ENCODE measurements around the gene CCDC137.

CCDC137 gene

GRCh38 chr17:81664051-81664470 is 2.5 kb upstream of the CCDC137 start:
- CTCF ChIA-PET, result no interaction called here
- POLR2A ChIA-PET, result interaction anchor here (0.6 kb wide), 1 partner anchor 9 kb away, joined by 3 read pairs; no protein-coding TSS in a partner anchor
- Histone ChIP-seq H3K36me3 (ENCODE audit: control insufficient read depth in 2 of 2, insufficient read depth in 1 of 2, low read length in 2 of 2) (peaks cover 10 to 29% of the 10 kb centered on the region in 2 experiments; a peak in 2 of 3 replicates), H3K4me3 (ENCODE audit: low read depth, low read length) (no peak overlapping the region), H3K27ac (ENCODE audit: extremely low read depth, low read depth, low read length) (no peak overlapping the region), H3K4me1 (ENCODE audit: control insufficient read depth, insufficient read depth, low read length) (peaks cover 5% of the 10 kb centered on the region; the same call in 1 of the 2 replicates), H3K9me3 (ENCODE audit: control insufficient read depth, insufficient read depth, low read depth, low read length) (no peaks in the 10 kb centered on the region)
- TF ChIP-seq HIC1 (tag by site-specific recombination; IDR thresholded peaks at IDR 0.05) (peak; percentile 32; the same call in 1 of the 2 replicates), TCF7L2 (IDR thresholded peaks at IDR 0.05; ENCODE audit: borderline replicate concordance, low read depth, low read length) (no peak), ZNF792 (tag by site-specific recombination; IDR thresholded peaks at IDR 0.05) (no peak)

- ChIA-PET CTCF (interaction anchor here (0.6 to 1.1 kb wide), 3 partner anchors 11 to 30 kb away, joined by 4 to 6 read pairs (median 4); no protein-coding TSS in a partner anchor), POLR2A (interaction anchor here (0.6 to 2.1 kb wide), 7 partner anchors 10 to 59 kb away, joined by 3 to 28 read pairs (median 4); partner anchors contain the start of genes ARL16, HGS and MRPL12)
- Histone ChIP-seq H3K36me3 (ENCODE audit: control insufficient read depth in 2 of 2, insufficient read depth in 1 of 2, low read length in 2 of 2) (peaks cover 21 to 43% of the 10 kb centered on the region in 2 experiments; a peak in 2 of 3 replicates), H3K9me3 (ENCODE audit: control insufficient read depth, insufficient read depth, low read depth, low read length) (no peaks in the 10 kb centered on the region), H3K4me1 (ENCODE audit: control insufficient read depth, insufficient read depth, low read length) (peaks cover 5% of the 10 kb centered on the region; the same call in 1 of the 2 replicates), H3K4me3 (ENCODE audit: low read depth, low read length) (peak overlapping the region; percentile 88), H3K27ac (ENCODE audit: extremely low read depth, low read depth, low read length) (peak overlapping the region; percentile 90)
- TF ChIP-seq ZNF169 (tag by site-specific recombination; IDR thresholded peaks at IDR 0.05), result no peak
- TF ChIP-seq ZSCAN5A (tag by site-specific recombination; IDR thresholded peaks at IDR 0.05), result no peak
- no peak for TF ChIP-seq ZSCAN23 (tag by site-specific recombination; IDR thresholded peaks at IDR 0.05)
- TF ChIP-seq ZNF571 (tag by site-specific recombination; IDR thresholded peaks at IDR 0.05), result no peak
- no peak; the same call in 1 of the 2 replicates for TF ChIP-seq PATZ1 (tag by site-specific recombination; IDR thresholded peaks at IDR 0.05)
- no peak for TF ChIP-seq ZNF146 (tag by site-specific recombination; IDR thresholded peaks at IDR 0.05)
- TF ChIP-seq ZBTB49 (tag by site-specific recombination; IDR thresholded peaks at IDR 0.05; ENCODE audit: low read depth), result no peak
- TF ChIP-seq ZBTB17 (tag by site-specific recombination; IDR thresholded peaks at IDR 0.05), result no peak
- no peak for TF ChIP-seq ZNF140 (tag by site-specific recombination; IDR thresholded peaks at IDR 0.05)
- TF ChIP-seq ZNF239 (tag by site-specific recombination; IDR thresholded peaks at IDR 0.05), result no peak
- no peak for TF ChIP-seq ZNF561 (tag by site-specific recombination; IDR thresholded peaks at IDR 0.05; ENCODE audit: borderline replicate concordance)
- peak; percentile 64; the same call in 1 of the 2 replicates for TF ChIP-seq GLIS2 (tag by site-specific recombination; IDR thresholded peaks at IDR 0.05)
- no peak for TF ChIP-seq ZNF521 (tag by site-specific recombination; IDR thresholded peaks at IDR 0.05)
- TF ChIP-seq MEIS1 (CRISPR knock-in tag; IDR thresholded peaks at IDR 0.05; ENCODE audit: borderline replicate concordance), result no peak
- no peak for TF ChIP-seq ZFP69B (tag by site-specific recombination; IDR thresholded peaks at IDR 0.05)
- no peak for TF ChIP-seq ZNF426 (tag by site-specific recombination; IDR thresholded peaks at IDR 0.05)
- no peak for TF ChIP-seq SALL2 (tag by site-specific recombination; IDR thresholded peaks at IDR 0.05; ENCODE audit: borderline replicate concordance)
- TF ChIP-seq ZNF433 (tag by site-specific recombination; IDR thresholded peaks at IDR 0.05; ENCODE audit: low read depth), result no peak
- no peak for TF ChIP-seq ZNF76 (tag by site-specific recombination; IDR thresholded peaks at IDR 0.05; ENCODE audit: borderline replicate concordance, low read depth)
These were observed 1.1 kb upstream of the CCDC137 start for GRCh38 chr17:81665205-81666091.

Data from HEK293 (cell line).